SKM-1 treated with dmso at 0.1 percent for 144 hours (cell line): ENCODE results near the gene PCDHA7.
"Not testable (repeated sequence)": the region's sequence is repeated elsewhere in the genome, so short reads cannot be mapped to it uniquely, and the experiment has no call there.

Experiments
- DNase-seq: peaks from one replicate; lab custom pipeline; 2025; ENCODE audit not compliant: unreplicated experiment; lab: John Stamatoyannopoulos, UW

The PCDHA7 gene

GRCh38 chr5:140862441-140863295 is 28.6 kb downstream of the PCDHA7 start:
- no peak for DNase-seq

- no peak for DNase-seq
Measured at GRCh38 chr5:140868721-140869554, 34.9 kb downstream of the PCDHA7 start, which contains the start of gene PCDHA11. Gene PCDHA11 (plus strand): TSS chr5:140868957. CDS start chr5:140869104, 147 bp downstream.

GRCh38 chr5:140869555-140869886 is 35.5 kb downstream of the PCDHA7 start:
- DNase-seq: no peak

GRCh38 chr5:140870221-140871201 is 36.4 kb downstream of the PCDHA7 start:
- DNase-seq: no peak

GRCh38 chr5:140875085-140876065 is 41.3 kb downstream of the PCDHA7 start, which contains the start of gene PCDHA12:
Gene PCDHA12 (plus strand): TSS chr5:140875308. CDS start chr5:140875473, 165 bp downstream.
- DNase-seq: no peak

GRCh38 chr5:140876541-140877261 is 42.6 kb downstream of the PCDHA7 start:
- DNase-seq: not testable (repeated sequence)

- no peak for DNase-seq
Measured at GRCh38 chr5:140877262-140877581, 43.2 kb downstream of the PCDHA7 start.

GRCh38 chr5:140881889-140882590 is 48.0 kb downstream of the PCDHA7 start, which contains the start of gene PCDHA13:
Gene PCDHA13 (plus strand): TSS chr5:140882124. CDS start chr5:140882269, 145 bp downstream.
- no peak for DNase-seq

GRCh38 chr5:140882591-140882899 is 48.5 kb downstream of the PCDHA7 start:
- no peak for DNase-seq

GRCh38 chr5:140883373-140883772 is 49.3 kb downstream of the PCDHA7 start:
- DNase-seq: no peak

- DNase-seq: no peak
Measured at GRCh38 chr5:140883927-140884697, 50.0 kb downstream of the PCDHA7 start.
